Esophagus (tissue), 2 donors: ENCODE data around the gene YPEL3. TPM values are rescaled to one million over a fixed set of nuclear protein-coding genes. Genes with fewer than 3 reads are reported as not detected.

Source experiments
- H3K27ac ChIP-seq, 2 donors: one replicate each; pipeline ENCODE4 v1.5.1; 2013; ENCODE audit warnings: low read depth in 2 of 2, mild to moderate bottlenecking in 2 of 2, inconsistent platforms in 1 of 2, low read length in 1 of 2, moderate library complexity in 1 of 2
- H3K27me3 ChIP-seq, 2 donors: one replicate each; pipeline ENCODE4 v1.6.1; 2013; ENCODE audit warnings: low read length in 2 of 2, control low read depth in 1 of 2, mild to moderate bottlenecking in 1 of 2; ENCODE audit not compliant: insufficient read depth in 2 of 2, control insufficient read depth in 1 of 2
- H3K36me3 ChIP-seq, 2 donors: one replicate each; pipeline ENCODE4 v1.6.1; 2013; ENCODE audit warnings: low read length in 1 of 2; ENCODE audit not compliant: control insufficient read depth in 2 of 2, insufficient read depth in 2 of 2
- H3K4me1 ChIP-seq, 2 donors: one replicate each; pipeline ENCODE4 v1.6.1; 2013; ENCODE audit warnings: low read length in 1 of 2; ENCODE audit not compliant: control insufficient read depth in 2 of 2, insufficient read depth in 2 of 2
- H3K4me3 ChIP-seq, 2 donors: one replicate each; pipeline ENCODE4 v1.5.1; 2013; ENCODE audit warnings: low read length in 2 of 2, mild to moderate bottlenecking in 2 of 2, low read depth in 1 of 2, moderate library complexity in 1 of 2
- H3K9me3 ChIP-seq, 2 donors: one replicate each; pipeline ENCODE4 v1.6.1; 2013; ENCODE audit warnings: mild to moderate bottlenecking in 2 of 2, low read depth in 1 of 2, low read length in 1 of 2, moderate library complexity in 1 of 2; ENCODE audit not compliant: control insufficient read depth in 2 of 2, insufficient read depth in 1 of 2
- WGBS, 2 donors: extraction: QIAGEN DNeasy Blood & Tissue Kit; methylation state at CpG; one replicate each; pipeline ENCODE4 v1.1.7; 2013; 5-methylcytosine and 5-hydroxymethylcytosine counted together
- polyA plus RNA-seq, 2 donors: library from polyadenylated mRNA; stranded (reverse); fragments of 200-250 nt; gene quantifications; one replicate each; pipeline ENCODE4 v1.2.3, GENCODE V29; 2013
- donor health status: healthy with polysubstance abuse.
- donor health status: Bipolar disorder and iron deficiency.

The YPEL3 gene
- polyA plus RNA-seq, 2 donors, result 73.6 to 183 TPM

GRCh38 chr16:30092373-30093010 lies 3.5 kb downstream of the YPEL3 start:
- peaks cover 0 to 10% of the 10 kb centered on the region in 2 donors for H3K36me3 ChIP-seq
- peak overlapping the region; percentile 50 to 60 for H3K4me3 ChIP-seq
- H3K9me3 ChIP-seq, result peaks cover 0 to 7% of the 10 kb centered on the region in 2 donors
- peaks cover 5 to 33% of the 10 kb centered on the region in 2 donors for H3K4me1 ChIP-seq
- 6 to 14% methylated on average over 22 of the region's 22 CpGs for WGBS, 2 donors
- no peaks in the 10 kb centered on the region for H3K27me3 ChIP-seq
- H3K27ac ChIP-seq, result peak overlapping the region; percentile 97 to 98

DNA sequence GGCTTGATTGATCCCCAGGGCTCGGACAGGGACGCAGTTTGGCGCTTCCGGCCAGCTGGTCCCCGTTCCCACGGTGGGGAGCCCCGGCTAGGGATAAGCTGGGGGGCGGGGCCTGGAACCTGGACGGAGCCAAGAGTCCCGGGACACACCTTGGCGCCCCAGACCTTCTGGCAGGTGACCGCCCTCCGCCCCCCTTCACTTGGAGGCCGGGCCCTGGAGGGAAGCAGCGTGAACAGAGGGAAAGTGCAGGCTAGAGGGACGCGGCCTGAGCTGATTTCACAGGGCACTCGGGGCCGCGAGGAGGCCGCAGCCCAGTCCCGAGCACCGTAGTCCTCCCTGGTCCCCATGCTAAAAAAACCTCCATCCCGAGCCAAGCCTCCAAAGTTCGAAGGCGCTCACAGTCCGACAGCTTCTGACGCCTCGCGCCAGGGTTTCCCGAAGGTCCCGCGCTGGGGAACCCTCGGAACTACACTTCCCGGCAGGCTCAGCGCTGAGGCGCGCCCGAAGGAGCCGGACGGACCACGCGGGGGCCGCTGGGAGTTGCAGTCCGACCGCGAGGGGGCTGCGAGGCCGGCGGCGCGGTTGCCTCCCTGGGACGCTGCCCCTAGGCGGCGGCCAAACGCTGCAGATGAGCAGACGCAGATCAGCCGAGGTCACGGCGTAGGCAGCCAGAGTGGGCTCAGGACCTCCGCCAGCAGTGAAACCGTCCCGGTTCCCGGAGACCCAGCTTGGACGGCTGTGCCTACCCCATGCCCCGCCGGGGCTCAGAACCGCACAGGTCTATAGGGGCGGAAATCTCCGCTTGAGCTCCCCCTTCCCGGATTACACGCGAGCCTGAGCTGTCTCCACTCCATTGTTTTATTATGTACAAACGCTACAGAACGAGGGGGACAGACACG lies 4.3 kb downstream of the YPEL3 start, which contains the start of gene TBX6:
Gene TBX6 (minus strand): TSS at position 451 of the 899 bp plus-strand sequence. CDS start 731 bp downstream, outside the sequence.
- Histone ChIP-seq H3K4me1 (peaks cover 5 to 33% of the 10 kb centered on the region in 2 donors), H3K4me3 (peak within 1 kb of the TSS; percentile 50 to 60), H3K9me3 (peaks cover 0 to 4% of the 10 kb centered on the region in 2 donors), H3K27ac (peak within 1 kb of the TSS; percentile 97 to 98), H3K36me3 (peaks cover 0 to 14% of the 10 kb centered on the region in 2 donors), H3K27me3 (no peaks in the 10 kb centered on the region)
- 1 to 2% methylated on average over 75 to 76 of the region's 76 CpGs for WGBS, 2 donors

DNA sequence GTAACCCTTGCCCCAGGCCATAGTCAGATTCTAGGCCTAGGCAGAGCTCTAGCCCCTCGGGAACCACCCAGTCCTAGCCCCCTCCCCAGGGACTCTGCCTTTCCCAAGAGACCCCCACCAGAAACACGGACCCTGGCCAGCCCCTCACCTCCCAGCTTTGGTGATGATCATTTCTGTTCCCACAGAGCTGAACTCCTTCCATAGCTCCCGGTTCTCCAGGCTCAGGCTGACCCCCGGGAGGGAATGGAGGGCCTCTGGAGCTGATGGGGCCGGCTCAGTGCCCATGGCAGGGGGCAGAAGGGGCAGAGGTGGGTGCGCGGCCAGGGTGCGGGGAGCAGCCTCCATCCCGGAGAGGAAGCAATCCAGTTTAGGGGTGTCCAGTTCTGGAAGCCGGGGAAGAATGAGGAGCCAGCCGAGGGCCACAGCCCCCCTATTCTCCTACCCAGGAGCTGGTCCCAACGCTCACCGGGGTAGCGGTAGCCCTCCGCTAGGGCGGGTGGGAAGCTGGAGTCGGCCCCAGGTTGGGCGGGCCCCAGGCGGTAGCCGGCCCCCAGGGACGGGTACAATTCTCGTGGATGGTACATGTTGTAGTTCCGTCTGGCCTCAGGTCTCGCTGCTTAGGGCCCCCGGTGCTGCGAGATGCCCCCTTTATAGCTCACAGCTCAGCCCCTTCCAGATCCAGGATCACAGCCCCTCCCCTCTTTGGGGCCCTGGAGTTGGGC lies 5.2 kb downstream of the YPEL3 start:
- peaks cover 0 to 2% of the 10 kb centered on the region in 2 donors for H3K9me3 ChIP-seq
- H3K36me3 ChIP-seq, result peaks cover 0 to 20% of the 10 kb centered on the region in 2 donors
- peak overlapping the region; percentile 50 to 60 for H3K4me3 ChIP-seq
- peak overlapping the region; percentile 97 to 98 for H3K27ac ChIP-seq
- H3K4me1 ChIP-seq, result peaks cover 5 to 33% of the 10 kb centered on the region in 2 donors
- H3K27me3 ChIP-seq, result no peaks in the 10 kb centered on the region
- WGBS, 2 donors, result 48 to 56% methylated on average over 26 of the region's 26 CpGs

- no peaks in the 10 kb centered on the region for H3K27me3 ChIP-seq
- peaks cover 0 to 2% of the 10 kb centered on the region in 2 donors for H3K9me3 ChIP-seq
- peak overlapping the region; percentile 55 to 77 for H3K27ac ChIP-seq
- H3K4me3 ChIP-seq, result no peak overlapping the region
- peaks cover 4 to 27% of the 10 kb centered on the region in 2 donors for H3K36me3 ChIP-seq
- peaks cover 3 to 25% of the 10 kb centered on the region in 2 donors for H3K4me1 ChIP-seq
- WGBS, 2 donors, result 56 to 80% methylated on average over 22 of the region's 22 CpGs
Measured at GRCh38 chr16:30088832-30089624, 7.0 kb downstream of the YPEL3 start.

- Histone ChIP-seq H3K27ac (peak overlapping the region in 1 of 2 donors; percentile 65), H3K36me3 (peaks cover 8 to 31% of the 10 kb centered on the region in 2 donors), H3K4me1 (peaks cover 3 to 25% of the 10 kb centered on the region in 2 donors), H3K27me3 (no peaks in the 10 kb centered on the region), H3K4me3 (no peak overlapping the region), H3K9me3 (peaks cover 0 to 2% of the 10 kb centered on the region in 2 donors)
- WGBS, 2 donors, result 59 to 64% methylated on average over 10 of the region's 10 CpGs
Measured at GRCh38 chr16:30088237-30088831, 7.7 kb downstream of the YPEL3 start.

DNA sequence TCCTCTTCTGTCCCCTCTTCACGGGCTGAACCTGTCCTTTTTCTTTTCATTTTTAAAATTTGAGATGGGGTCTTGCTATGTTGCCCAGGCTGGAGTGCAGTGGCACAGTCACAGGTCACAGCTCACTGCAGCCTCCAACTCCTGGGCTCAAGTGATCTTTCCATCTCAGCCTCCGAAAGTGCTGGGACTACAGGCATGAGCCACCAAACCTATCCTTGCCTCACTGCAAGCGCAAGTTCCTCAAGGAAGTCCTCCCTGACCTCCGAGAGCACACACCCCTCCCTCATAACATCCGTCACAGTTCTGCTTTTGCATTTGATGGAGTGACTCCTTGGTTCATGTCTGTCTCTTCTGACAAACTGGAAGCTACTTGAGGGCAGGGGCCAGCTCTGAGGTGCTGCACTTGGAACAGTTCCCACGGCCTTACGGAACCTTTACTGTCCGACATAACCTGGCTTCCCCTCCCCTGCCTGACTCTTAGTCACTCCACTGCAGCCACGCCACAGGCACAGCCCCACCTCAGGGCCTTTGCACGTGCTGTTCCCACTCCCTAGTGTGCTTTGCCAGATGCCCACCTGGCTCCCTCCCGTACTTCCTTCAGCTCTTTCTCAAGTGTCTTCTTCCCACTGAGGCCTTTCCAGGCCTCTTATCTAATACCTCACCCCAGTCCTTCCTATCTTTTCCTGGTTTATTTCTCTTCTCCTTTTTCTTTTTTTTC lies 8.7 kb downstream of the YPEL3 start:
- 81 to 87% methylated on average over 10 to 11 of the region's 11 CpGs for WGBS, 2 donors

DNA sequence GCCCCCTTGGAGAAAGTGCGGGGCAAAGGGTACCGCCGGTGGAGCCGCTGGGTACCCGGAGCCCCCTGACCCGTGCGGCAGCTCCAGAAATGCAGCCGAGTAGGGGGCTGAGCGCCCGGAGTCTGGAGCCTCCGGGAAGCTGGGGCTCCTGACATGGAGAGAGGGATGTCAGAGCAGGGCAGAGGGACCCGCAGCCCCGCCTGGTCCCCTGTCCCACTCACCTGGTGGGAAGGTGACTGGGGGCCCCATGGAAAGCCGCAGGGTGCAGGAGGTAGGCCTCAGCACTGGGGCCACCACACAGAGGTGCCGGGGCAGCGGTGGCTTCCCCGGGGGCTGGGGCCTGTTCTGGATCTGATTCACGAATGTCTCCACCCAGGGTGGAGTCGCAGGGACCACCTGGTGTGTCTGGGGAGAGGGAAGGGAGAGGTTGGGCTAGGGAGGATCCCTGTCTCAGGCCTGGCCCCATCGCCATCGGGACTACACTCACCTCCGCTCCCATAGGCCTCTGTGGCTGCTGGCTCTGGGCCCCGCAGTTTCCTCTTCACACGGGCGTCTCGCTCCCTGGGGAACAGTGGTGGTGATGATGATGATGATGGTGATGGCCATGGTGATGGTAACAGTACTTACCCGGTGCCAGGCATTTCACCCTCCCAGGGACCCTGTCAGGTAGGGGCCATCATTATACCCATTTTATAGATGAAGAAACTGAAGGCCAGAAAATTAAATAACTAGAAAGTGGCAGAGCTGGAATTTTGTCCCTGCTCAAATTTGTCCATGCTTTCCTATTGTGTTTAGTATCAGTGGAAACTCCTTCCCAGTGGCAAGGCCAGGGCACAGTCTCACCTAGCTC lies 9.5 kb downstream of the YPEL3 start:
- H3K36me3 ChIP-seq, result peaks cover 14 to 45% of the 10 kb centered on the region in 2 donors
- H3K9me3 ChIP-seq, result peaks cover 0 to 2% of the 10 kb centered on the region in 2 donors
- H3K27me3 ChIP-seq, result no peaks in the 10 kb centered on the region
- no peak overlapping the region for H3K4me3 ChIP-seq
- no peak overlapping the region for H3K27ac ChIP-seq
- peaks cover 3 to 18% of the 10 kb centered on the region in 2 donors for H3K4me1 ChIP-seq
- 80 to 85% methylated on average over 26 to 27 of the region's 27 CpGs for WGBS, 2 donors

More for the DNA sequence above, 8.7 kb downstream of the YPEL3 start:
- Histone ChIP-seq H3K4me3 (no peak overlapping the region), H3K27me3 (no peaks in the 10 kb centered on the region), H3K4me1 (peaks cover 3 to 22% of the 10 kb centered on the region in 2 donors), H3K27ac (no peak overlapping the region), H3K9me3 (peaks cover 0 to 2% of the 10 kb centered on the region in 2 donors), H3K36me3 (peaks cover 14 to 41% of the 10 kb centered on the region in 2 donors)
